Measurements from ENCODE around the gene SELENOF.
"Not testable (repeated sequence)": the region's sequence is repeated elsewhere in the genome, so short reads cannot be mapped to it uniquely, and the experiment has no call there.

Gene SELENOF

DNA sequence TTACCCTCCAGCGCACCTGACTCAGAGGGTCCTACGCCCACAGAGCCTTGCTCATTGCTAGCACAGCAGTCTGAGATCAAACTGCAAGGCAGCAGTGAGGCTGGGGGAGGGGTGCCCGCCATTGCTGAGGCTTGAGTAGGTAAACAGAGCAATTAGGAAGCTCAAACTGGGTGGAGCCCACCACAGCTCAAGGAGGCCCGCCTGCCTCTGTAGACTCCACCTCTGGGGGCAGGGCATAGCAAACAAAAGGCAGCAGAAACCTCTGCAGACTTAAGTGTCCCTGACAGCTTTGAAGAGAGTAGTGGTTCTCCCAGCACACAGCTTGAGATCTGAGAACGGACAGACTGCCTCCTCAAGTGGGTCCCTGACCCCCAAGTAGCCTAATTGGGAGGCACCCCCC is 99.8 kb downstream of the SELENOF start:
- not testable (repeated sequence) for DNase-seq (ENCODE audit: low read depth)

All from iris pigment epithelial cell (primary cell).